AG10803 (cell line): Measurements from ENCODE around the gene THSD4.

Source experiments
- DNase-seq: peaks from one replicate; pipeline ENCODE4 v3.0.0; 2010; ENCODE audit warnings: low read depth
- H3K4me3 ChIP-seq: 2 replicates; pipeline ENCODE4 v1.5.1; 2011; ENCODE audit warnings: mild to moderate bottlenecking, low read length, control low read depth
- TF ChIP-seq, protein P1 (sequence below): conservative IDR thresholded peaks from 2 replicates; pipeline ENCODE4 v1.5.1; 2011; ENCODE audit warnings: mild to moderate bottlenecking, low read length, control low read depth, inconsistent platforms

Gene THSD4

DNA sequence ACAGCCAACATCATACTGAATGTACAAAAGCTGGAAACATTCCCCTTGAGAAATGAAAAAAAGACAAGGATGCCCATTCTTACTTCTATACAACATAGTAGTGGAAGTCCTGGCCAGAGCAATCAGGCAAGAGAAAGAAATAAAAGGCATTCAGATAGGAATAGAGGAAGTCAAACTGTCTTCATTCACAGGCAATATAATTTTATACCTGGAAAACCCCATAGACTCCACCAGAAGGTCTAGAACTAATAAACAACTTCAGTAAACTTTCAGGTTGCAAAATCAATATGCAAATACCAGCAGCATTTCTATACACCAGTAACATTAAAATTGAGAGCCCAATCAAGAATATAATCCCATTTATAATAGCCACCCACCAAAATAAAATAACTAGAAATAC is 27.1 kb upstream of the THSD4 start:
- H3K4me3 ChIP-seq = no peak overlapping the region
- TF ChIP-seq, protein P1, sequence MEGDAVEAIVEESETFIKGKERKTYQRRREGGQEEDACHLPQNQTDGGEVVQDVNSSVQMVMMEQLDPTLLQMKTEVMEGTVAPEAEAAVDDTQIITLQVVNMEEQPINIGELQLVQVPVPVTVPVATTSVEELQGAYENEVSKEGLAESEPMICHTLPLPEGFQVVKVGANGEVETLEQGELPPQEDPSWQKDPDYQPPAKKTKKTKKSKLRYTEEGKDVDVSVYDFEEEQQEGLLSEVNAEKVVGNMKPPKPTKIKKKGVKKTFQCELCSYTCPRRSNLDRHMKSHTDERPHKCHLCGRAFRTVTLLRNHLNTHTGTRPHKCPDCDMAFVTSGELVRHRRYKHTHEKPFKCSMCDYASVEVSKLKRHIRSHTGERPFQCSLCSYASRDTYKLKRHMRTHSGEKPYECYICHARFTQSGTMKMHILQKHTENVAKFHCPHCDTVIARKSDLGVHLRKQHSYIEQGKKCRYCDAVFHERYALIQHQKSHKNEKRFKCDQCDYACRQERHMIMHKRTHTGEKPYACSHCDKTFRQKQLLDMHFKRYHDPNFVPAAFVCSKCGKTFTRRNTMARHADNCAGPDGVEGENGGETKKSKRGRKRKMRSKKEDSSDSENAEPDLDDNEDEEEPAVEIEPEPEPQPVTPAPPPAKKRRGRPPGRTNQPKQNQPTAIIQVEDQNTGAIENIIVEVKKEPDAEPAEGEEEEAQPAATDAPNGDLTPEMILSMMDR = no peak
- no peak for DNase-seq

DNA sequence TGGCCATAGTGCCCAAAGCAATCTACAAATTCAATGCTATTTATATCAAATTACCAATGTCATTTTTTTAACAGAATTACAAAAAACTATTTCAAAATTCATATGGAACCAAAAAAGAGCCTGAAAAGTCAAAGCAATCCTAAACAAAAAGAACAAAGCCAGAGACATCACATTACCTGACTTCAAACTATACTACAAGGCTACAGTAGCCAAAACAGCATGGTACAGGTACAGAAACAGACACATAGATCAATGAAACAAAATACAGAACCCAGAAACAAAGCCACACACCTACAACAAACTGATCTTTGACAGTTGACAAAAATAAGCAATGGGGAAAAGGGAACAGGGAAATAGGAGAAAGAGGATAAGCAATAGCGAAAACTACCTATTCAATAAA is 26.6 kb upstream of the THSD4 start:
- TF ChIP-seq, protein P1 = no peak
- H3K4me3 ChIP-seq = no peak overlapping the region
- no peak for DNase-seq

DNA sequence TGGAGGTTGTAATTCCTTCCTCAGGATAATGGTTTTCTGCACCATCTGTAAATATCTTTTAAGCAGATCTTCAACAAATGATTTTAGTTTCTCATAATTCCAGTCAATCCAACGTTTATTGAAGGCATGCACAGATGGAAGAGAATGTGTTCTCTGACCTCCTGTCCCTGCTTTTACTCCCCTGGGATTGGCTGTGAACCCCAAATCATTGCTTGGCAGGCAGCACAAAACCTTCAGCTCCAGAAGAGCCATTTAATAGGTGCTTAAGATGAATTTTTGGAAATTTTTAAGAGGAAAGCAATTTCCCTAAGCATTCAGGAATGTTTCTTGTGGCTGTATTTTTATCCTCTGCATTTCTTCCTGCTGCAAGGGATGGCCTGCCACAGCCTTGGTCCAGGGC is 25.5 kb upstream of the THSD4 start:
- TF ChIP-seq, protein P1 = no peak
- H3K4me3 ChIP-seq = no peak overlapping the region
- peak; percentile 62 for DNase-seq

DNA sequence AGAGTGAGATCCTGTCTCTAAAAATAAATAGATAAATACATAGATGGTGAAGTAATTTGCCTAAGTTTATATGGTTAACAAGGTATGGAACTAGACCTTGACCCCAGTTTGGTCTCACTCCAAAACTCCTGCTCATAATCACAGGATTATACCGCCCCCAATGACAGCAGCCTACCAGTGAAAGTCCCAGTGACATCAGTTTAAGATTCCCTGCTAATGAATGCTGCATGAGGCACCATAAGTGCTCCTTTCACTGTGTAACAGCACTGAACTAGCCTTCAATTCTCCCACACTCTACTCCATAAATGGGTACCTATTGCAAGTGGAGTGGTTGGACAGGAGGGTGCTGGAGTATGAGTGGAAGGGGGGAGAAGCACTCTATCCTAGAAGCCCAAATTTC is 23.7 kb upstream of the THSD4 start:
- TF ChIP-seq, protein P1 = no peak
- no peak for DNase-seq
- H3K4me3 ChIP-seq = no peak overlapping the region

DNA sequence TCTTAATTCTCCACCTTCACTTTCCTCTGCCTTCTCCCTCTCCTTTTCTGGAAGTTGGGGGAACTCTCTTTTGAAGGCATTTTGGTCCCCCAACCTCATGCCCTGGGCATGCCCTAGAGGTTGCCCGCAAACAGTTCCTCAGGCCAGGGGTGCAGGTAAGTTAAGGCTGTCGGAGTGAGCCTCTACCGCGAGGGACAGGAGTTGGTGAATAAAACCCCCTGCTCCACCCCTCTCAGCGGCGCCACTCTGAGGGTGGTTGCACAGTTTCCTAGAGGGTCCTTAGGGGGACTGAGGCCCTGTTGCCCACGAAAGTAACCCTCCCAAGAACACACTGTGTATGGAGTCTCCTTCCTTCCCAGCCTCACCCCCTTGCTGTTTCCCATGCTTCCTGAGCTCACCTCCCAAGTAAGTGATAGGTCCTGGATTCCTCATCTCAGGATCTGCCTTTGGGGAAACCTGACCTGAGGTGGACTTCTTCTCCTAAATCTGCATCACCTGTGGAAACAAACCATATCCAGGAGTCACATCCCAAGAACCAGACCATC is 23.1 kb upstream of the THSD4 start:
- DNase-seq = no peak
- H3K4me3 ChIP-seq = no peak overlapping the region
- TF ChIP-seq, protein P1 = no peak

DNA sequence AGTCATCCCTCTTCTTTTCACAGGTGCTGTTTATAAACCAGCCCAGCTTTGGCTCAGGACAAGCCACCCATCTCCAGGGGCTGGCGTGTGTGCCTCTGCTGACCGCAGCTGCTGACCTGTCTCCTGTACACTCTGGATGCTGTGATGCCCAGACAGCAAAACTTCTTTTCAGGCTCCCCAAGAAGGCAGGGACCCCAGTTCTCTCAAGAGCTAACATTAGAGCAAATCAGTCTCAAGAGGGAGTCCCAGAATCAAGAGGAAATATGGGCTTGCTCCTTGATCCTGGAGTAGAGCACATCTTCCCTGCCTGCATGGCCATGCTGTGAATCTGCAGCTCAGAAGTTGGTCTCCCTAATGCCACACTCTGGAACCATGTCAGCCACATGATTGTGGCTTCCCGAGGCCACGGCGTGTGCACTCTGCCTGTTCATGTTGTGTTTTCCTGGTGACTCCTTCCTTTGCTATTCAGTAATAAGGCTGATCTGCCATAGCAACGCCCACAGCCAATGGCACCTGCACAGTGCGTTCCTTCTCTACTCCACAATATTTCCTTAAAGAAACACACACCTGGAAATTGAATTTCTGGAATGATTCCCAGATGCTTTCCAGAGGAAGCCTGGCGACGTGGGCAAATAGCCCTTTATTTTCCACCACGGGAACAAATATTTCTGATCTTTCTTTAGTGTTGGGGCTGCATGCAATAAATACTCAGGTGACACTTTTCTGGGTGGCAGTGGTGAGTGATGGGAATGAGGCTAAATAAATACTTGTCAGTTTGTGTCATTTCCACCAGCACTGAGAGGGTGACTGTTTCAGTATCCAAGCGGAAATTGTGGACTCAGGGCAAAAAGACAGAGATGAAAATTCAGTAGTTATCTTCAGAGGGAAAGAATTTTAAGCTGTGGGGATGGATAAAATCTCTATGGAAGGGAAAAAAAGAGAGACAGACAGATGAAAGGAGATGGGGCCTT is 21.9 kb upstream of the THSD4 start:
- TF ChIP-seq, protein P1 = no peak
- no peak overlapping the region for H3K4me3 ChIP-seq
- DNase-seq = peak; percentile 78

DNA sequence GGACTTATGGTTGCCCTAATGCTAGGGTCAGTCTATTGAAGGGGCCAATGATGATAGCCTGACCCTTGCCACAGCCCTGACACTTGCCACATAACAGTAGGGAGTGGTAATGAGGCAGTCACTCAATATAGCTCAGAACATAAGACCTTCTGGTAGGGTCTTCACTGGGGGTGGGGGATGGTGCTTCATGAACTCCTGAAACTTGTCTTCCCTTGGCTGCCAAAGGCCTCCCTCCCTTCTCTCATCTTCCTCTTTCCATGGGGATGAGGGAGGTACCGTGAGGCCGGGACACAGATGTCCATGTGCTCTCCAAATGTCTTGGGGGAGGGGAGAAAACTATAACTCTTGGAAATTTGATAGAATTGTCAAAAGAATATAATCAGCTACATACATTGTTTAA is 21.1 kb upstream of the THSD4 start:
- TF ChIP-seq, protein P1 = no peak
- no peak for DNase-seq
- H3K4me3 ChIP-seq = no peak overlapping the region
